Activated CD8-positive, alpha-beta T cell treated with anti-CD3 and anti-CD28 coated beads for 36 hours (primary cell): Measurements from ENCODE around the gene CLHC1. TPM values are rescaled to one million over a fixed set of nuclear protein-coding genes. Genes with fewer than 3 reads are reported as not detected.

Source experiments
- ATAC-seq: fragments of 200-7000 bp; cut with Tn5 transposase; one replicate; pipeline ENCODE4 v1.10.0; 2021; ENCODE audit warnings: mild to moderate bottlenecking, moderate library complexity
- CTCF ChIA-PET: fragments of 350-600 bp; sonication (Branson Sonifier 250); formaldehyde crosslinking; loops from one replicate; lab custom pipeline; 2021; ENCODE audit warnings: antibody characterized with exemption; lab: Charles Lee
- POLR2A ChIA-PET: fragments of 350-600 bp; sonication (Branson Sonifier 250); formaldehyde crosslinking; loops from one replicate; lab custom pipeline; 2021; ENCODE audit warnings: antibody characterized with exemption; lab: Charles Lee
- DNase-seq: peaks from one replicate; pipeline ENCODE4 v3.0.0-alpha.2; 2020
- H3K27ac Mint-ChIP-seq: one replicate; pipeline ENCODE4 v1.8.0; 2021; ENCODE audit warnings: mild to moderate bottlenecking, mixed read lengths
- H3K27me3 Mint-ChIP-seq: one replicate; pipeline ENCODE4 v1.8.0; 2021; ENCODE audit warnings: mixed read lengths
- H3K36me3 Mint-ChIP-seq: one replicate; pipeline ENCODE4 v1.8.0; 2021; ENCODE audit warnings: low read depth, mixed read lengths
- H3K4me1 Mint-ChIP-seq: one replicate; pipeline ENCODE4 v1.8.0; 2021; ENCODE audit warnings: low read depth, mixed read lengths
- H3K4me3 Mint-ChIP-seq: one replicate; pipeline ENCODE4 v1.8.0; 2021; ENCODE audit warnings: mild to moderate bottlenecking, moderate library complexity, mixed read lengths
- H3K9me3 Mint-ChIP-seq: one replicate; pipeline ENCODE4 v1.8.0; 2021; ENCODE audit warnings: mixed read lengths
- CTCF ChIP-seq: fragments of 200-600 bp; IDR thresholded peaks from one replicate; pipeline ENCODE4 v1.8.0; 2022; ENCODE audit warnings: antibody characterized with exemption, mild to moderate bottlenecking
- intact Hi-C: fragments of 100-400 bp; cut with micrococcal nuclease; formaldehyde crosslinking; loops from one replicate; pipeline ENCODE4 v1.10.0; 2022
- total RNA-seq, 2 experiments: library from RNA; stranded (reverse); gene quantifications; one replicate each; pipeline ENCODE4 v1.2.3, GENCODE V29; 2021

The CLHC1 gene
- total RNA-seq, 2 experiments from 2014 or later: 4.2 to 5.6 TPM

DNA sequence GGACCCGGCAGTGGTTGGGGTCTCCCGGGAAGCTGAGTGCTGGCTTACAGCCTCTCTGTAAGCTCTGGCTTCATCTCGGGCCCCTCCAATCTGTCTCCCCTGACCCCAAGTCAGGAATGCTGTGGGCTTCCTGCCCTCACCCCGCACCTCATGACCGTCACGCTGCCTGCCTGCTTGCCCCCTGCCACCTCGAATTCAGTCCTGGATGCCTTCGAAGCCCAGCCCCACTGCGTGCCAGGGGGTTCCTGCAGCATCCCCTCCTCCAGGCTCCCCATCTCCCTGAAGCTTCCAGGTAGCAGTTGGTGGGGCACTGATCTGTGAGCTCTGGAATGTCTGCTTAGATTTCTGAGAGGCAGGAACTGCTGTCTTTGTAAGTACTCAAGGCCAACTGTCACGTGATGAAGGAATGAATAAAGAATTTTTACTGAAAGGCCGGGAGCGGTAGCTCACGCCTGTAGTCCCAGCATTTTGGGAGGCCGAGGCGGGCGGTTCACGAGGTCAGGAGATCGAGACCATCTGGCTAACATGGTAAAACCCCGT lies 6.5 kb downstream of the CLHC1 start:
- ATAC-seq: no peak
- Mint-ChIP-seq H3K36me3 (peaks cover 28% of the 10 kb centered on the region), H3K4me3 (no peak overlapping the region), H3K9me3 (no peaks in the 10 kb centered on the region), H3K27me3 (no peaks in the 10 kb centered on the region), H3K4me1 (peaks cover 41% of the 10 kb centered on the region), H3K27ac (no peak overlapping the region)
- ChIA-PET CTCF (interaction anchor here (1.5 kb wide), 1 partner anchor 50 kb away, joined by 4 read pairs; no protein-coding TSS in a partner anchor), POLR2A (interaction anchor here (0.8 kb wide), 1 partner anchor 13 kb away, joined by 4 read pairs; no protein-coding TSS in a partner anchor)
- intact Hi-C loops: loop anchor here (10.0 kb wide), 2 partner anchors 211 to 651 kb away; no protein-coding TSS in a partner anchor
- no peak for DNase-seq
- no peak for TF ChIP-seq CTCF

GRCh38 chr2:55224761-55225261 lies 7.3 kb downstream of the CLHC1 start:
- no peak overlapping the region for H3K4me3 Mint-ChIP-seq
- no peak overlapping the region for H3K27ac Mint-ChIP-seq
- peaks cover 39% of the 10 kb centered on the region for H3K4me1 Mint-ChIP-seq
- H3K27me3 Mint-ChIP-seq: no peaks in the 10 kb centered on the region
- ChIA-PET POLR2A (interaction anchor here (0.6 to 2.6 kb wide), 4 partner anchors 8 to 23 kb away, joined by 3 to 13 read pairs (median 4); partner anchors contain the start of genes CLHC1 and RPS27A), CTCF (interaction anchor here (1.5 kb wide), 1 partner anchor 49 kb away, joined by 4 read pairs; no protein-coding TSS in a partner anchor)
- intact Hi-C loops: loop anchor here (10.0 kb wide), 2 partner anchors 210 to 650 kb away; no protein-coding TSS in a partner anchor
- no peak for ATAC-seq
- no peaks in the 10 kb centered on the region for H3K9me3 Mint-ChIP-seq
- peaks cover 22% of the 10 kb centered on the region for H3K36me3 Mint-ChIP-seq
- no peak for DNase-seq
- TF ChIP-seq CTCF: no peak

DNA sequence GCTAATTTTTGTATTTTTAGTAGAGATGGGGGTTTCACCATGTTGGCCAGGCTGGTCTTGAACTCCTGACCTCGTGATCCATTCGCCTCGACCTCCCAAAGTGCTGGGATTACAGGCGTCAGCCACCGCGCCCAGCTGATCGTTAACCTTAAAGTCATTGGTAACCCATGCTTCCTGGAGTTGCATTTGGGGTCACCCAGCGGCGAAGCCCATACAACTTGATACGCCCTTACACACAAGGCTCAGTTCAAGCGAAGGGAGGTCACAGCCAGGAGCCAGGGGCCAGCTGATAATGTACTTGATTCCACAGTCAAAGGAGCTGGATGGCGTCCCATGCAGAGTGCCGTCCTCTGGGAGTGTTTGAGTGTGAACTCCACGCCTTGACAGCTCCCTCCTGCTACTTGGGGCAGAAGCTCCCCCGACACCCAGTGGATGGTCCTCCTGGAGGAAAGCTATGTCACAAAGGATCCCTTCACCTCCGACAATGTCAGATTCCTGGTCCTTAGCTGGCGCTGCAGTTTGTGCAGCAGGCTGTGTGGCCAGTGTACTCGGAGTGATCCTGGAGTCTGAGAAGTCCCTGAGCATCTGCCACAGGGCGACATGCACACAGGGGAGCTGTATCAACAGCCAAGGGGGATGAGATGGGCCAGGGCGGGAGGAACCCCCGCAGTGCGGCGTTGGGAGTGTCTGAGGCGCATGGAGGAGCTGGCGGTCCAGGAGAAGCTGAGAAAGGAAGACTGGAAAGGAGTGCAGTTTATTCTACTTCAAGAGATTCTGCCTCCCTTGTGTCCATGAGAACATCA lies 7.9 kb downstream of the CLHC1 start:
- ATAC-seq (no peak), DNase-seq (no peak)
- H3K27ac Mint-ChIP-seq: peak overlapping the region; percentile 83
- H3K9me3 Mint-ChIP-seq: no peaks in the 10 kb centered on the region
- TF ChIP-seq CTCF: no peak
- H3K4me1 Mint-ChIP-seq: peaks cover 37% of the 10 kb centered on the region
- ChIA-PET CTCF (interaction anchor here (1.5 kb wide), 1 partner anchor 48 kb away, joined by 4 read pairs; no protein-coding TSS in a partner anchor), POLR2A (interaction anchor here (0.6 to 2.6 kb wide), 4 partner anchors 9 to 174 kb away, joined by 3 to 13 read pairs (median 4); partner anchors contain the start of genes CLHC1, RPS27A and RTN4)
- peak overlapping the region; percentile 67 for H3K4me3 Mint-ChIP-seq
- H3K27me3 Mint-ChIP-seq: no peaks in the 10 kb centered on the region
- intact Hi-C loops: loop anchor here (10.0 kb wide), 2 partner anchors 209 to 649 kb away; no protein-coding TSS in a partner anchor
- H3K36me3 Mint-ChIP-seq: peaks cover 18% of the 10 kb centered on the region

- CTCF ChIA-PET: no interaction called here
Observed at GRCh38 chr2:55213822-55214221, 18.3 kb downstream of the CLHC1 start.

More at GRCh38 chr2:55213822-55214221, 18.3 kb downstream of the CLHC1 start:
- no peak for TF ChIP-seq CTCF
- Mint-ChIP-seq H3K36me3 (no peaks in the 10 kb centered on the region), H3K27ac (no peak overlapping the region), H3K9me3 (no peaks in the 10 kb centered on the region), H3K27me3 (no peaks in the 10 kb centered on the region), H3K4me3 (no peak overlapping the region), H3K4me1 (no peaks in the 10 kb centered on the region)
- ATAC-seq: no peak
- intact Hi-C loops: no loop called here
- POLR2A ChIA-PET: no interaction called here
- DNase-seq: no peak
